Amygdala (tissue), 56 donors: ENCODE results near the gene SPACA7.

Experiments
- DNase-seq, 56 donors: peaks; one replicate each; lab custom pipeline; 2025; lab: John Stamatoyannopoulos, UW

Gene SPACA7

DNA sequence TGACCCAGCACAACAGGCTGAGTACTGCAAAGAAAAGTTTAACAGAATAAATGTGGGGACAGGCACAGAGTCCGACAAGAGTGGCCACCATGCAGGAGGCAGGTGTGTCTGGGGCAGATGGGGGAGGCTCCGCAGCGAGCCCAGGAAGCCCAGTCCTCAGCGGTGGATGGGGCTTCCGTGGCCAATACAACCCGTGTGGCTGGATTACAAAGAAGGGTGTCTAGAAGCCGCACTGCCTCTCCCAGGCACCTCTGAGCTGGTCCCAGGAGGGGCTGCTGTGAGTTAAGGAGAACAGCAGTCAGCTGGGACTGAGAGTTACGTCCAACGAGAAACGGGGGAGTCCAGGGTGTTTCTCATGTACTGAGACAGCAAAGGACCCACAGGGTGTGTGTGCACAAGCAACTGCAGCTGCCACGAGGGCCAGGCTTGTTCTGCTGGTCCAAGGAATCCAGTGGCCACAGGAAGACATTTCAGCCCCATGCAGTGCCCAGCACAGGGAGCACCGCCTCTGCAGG is 70.2 kb downstream of the SPACA7 start:
- DNase-seq: no peak

DNA sequence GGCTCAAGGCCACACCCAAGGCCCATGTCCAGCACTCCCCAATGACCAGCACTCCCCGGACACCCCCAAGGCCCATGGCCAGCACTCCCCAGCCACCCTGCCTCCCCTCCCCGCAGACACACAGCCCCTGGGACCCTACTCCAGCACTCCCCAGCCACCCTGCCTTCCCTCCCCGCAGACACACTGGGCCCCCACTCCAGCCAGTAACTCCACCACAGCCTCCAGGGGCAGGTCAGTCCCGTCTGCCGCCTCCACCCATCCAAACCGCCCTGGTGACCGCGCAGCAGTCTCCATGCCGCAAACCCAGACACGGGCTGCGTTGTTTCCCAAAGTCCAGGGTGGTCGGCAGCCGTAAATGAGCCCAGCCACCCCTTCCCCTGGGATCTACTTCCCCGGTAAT is 70.7 kb downstream of the SPACA7 start:
- no peak for DNase-seq

DNA sequence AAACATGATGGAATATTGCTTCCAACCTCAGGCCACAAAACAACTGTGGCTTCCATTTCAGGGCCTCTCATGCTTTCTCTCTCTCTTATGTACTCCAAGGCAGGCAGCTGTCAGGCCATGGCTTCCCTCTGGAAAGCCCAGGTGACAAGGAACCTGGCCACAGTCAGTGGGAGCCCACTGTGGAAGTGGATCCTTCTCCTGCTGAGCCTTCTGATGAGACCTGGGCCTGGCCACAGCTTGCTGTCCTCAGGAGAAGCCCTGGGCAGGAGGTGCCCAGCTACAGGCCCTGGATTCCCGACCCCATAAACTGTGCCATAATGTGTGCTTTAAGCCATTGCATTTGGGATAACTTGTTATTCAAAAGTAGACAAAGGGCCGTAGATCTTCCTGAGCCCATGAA is 71.2 kb downstream of the SPACA7 start:
- DNase-seq: no peak

DNA sequence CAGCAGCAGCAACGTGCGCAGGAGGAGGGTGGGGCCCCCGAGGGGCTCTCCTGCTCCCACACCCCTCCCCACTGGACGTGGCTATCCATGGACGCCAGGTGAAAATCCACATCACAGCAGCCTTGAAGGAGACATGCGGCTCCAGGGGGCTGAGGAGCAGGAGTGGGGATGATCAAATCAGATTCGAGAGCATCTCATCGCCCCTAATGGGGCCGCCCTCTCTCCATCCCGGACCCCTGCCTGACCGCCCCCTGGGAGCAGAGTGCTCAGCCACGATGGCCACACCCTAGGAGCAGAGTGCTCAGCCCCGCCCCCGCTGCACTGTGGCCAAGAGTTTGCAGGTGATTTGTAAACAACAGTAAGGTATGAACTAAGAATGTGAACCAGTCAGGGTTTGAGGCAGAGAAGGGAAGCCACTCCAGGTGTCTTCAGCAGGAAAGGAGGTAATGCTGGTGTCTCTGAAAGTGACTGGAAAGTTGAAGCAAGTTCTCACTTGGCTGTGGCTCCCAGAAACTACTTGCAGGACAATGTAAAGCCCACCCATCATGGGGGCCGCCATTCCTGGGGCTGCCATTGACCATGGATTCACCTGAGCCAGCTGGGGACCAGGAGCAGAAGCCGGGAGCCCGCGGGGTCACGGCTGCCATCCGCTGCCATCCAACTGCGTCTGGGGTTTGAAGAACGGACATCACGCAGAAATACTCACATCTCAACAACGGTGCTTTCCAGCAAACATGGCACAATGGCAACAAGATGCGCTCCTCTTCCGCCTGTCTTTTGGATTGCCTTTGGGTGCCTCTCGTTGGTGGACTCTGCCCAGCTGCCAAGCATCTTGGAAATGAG is 71.8 kb downstream of the SPACA7 start:
- no peak for DNase-seq

DNA sequence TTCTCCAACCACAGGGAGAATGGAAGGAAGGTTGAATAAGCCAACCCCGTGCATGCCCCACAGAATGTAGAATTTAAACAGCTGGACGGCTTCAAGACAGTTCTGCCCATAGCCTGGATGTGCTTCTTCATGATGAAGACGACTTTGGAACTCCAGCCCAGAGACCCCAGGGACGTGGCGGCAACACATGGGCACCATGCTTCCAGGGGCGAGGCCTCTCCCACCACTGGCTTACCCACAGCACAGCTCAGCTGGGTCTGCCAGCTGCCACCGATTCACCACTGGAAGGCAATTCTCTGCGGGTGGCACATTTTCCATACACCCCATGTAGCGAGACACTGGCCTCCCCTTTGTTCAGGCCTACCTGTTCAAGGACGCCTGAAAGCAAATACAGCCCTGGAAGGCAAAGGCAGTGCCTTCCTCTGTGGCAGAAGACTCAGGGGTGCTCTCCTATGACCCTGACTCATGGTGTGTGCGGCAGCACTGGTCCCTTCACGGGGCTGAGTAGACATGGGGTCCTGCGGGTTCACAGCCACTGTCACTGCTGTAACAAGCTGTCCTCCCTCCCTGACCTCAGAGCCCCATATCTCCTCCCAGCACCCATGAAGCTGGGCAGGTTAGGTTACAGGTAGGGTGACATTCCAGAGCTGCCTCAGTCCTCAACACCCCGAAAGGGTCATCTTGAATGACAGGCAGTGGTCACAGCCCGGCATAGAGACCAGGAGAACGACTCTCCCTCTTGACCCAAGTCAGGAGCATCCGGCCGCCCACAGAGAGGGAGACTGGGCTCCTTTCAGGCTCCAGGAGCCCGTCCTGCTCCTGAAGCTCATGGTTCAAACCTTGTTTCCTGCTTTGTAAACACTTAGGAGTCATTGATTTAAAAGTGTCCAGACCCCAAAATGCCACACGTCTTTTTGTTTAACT is 72.7 kb downstream of the SPACA7 start:
- no peak for DNase-seq

DNA sequence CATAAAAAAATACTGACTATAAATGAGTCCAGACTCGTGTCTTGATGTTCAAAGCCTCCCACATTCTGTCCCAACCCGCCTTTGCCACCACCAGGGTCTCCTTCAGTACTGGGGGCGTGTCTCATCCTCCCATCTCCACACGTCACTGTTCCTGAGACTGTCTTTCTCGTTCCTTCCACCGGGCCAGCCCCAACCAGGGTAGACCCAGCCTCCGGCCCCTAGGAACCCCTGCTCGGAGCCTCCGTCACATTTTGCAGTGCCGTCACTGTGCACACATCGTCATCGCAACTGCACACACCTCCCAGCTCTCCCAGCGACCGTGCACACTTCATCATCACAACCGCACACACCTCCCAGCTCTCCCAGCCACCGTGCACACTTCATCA is 73.4 kb downstream of the SPACA7 start:
- DNase-seq: no peak

DNA sequence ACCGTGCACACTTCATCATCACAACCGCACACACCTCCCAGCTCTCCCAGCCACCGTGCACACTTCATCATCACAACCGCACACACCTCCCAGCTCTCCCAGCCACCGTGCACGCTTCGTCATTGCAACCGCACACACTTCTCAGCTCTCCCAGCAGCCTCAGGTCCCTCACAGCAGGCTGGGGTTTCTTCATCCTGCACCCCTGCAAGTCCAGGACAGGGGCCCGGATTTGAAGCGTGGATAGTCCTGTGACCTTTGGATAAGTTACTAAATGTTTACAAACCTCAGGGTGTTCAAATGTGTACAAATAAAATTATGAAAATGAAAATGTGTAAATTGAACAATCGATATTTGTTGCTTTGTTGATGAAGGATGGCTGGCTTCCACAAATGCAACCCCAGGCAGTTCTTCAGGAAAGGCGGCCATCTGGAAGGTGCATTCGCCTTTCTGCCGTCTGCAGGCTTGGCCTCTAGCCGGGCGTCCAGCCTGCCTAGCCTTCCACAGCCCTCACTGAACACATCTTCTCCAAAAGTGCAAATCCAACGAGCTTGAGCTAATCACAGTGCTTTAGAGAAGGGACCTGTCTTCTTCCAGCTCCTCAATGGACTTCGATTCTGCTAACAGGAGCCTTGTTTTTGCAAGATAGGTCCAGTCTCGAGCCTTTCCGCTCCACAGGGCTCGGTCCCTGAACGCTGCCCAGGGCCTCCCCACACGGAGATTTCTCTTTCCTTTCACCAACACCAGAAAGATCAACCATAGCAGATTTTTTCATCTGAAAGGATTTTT is 74.2 kb downstream of the SPACA7 start:
- no peak for DNase-seq

DNA sequence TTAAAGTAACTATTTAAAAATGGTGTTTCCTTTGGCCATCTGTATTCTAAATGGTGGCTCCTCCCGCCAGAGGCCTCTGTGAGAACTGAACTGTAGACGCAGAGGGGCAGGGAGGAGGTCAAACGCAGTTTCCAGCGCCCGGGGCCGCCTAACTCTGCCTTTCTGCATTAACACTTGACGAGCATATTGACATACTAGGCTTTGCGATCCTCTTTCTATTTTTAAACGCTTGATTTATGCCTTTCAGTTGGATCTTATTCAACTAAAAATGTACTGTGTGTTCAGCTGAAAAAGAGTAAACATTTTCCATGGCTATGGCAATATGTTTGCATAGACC is 74.7 kb downstream of the SPACA7 start:
- DNase-seq: no peak

DNA sequence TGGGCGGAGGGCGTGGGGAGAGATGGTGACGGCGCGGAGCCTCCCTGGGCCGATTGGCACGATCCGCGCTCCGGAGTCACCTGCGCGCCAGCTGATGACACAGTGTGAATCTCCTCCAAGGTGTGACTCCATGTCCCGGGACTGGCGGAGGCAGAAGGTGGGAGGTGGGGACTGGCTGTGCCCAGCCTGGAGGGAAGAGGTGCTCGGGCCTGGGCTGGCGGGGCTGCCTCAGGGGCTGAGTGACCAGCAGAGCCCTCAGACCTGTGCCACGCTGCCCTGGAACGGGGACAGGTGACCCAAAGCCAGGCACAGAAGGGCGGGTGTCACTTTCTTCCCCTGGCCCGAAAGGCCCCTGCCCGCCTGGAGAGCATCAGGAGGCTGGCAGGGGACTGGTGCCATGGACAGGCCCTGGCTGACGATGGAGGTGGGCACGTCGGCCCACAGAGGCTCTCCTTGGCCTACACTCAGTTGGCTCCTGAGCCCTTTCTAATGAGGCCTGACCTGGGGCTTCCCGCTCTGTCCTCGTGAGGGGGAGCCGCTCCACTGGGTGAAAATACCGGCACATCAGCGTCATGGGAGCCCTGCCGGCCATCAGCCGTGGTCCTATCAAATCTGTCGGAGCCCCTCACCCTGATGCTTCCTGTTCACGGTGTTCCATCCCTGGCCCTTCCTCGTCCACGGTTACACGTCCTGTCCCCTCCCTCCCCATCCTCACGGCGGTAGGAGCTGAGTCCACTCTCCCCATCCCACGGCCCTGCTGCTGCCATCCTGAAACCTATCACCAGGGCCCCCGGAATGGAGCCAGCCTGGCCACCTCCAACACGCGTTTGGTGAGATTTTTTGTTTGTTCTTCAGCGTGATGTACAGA is 75.6 kb downstream of the SPACA7 start:
- DNase-seq: no peak

DNA sequence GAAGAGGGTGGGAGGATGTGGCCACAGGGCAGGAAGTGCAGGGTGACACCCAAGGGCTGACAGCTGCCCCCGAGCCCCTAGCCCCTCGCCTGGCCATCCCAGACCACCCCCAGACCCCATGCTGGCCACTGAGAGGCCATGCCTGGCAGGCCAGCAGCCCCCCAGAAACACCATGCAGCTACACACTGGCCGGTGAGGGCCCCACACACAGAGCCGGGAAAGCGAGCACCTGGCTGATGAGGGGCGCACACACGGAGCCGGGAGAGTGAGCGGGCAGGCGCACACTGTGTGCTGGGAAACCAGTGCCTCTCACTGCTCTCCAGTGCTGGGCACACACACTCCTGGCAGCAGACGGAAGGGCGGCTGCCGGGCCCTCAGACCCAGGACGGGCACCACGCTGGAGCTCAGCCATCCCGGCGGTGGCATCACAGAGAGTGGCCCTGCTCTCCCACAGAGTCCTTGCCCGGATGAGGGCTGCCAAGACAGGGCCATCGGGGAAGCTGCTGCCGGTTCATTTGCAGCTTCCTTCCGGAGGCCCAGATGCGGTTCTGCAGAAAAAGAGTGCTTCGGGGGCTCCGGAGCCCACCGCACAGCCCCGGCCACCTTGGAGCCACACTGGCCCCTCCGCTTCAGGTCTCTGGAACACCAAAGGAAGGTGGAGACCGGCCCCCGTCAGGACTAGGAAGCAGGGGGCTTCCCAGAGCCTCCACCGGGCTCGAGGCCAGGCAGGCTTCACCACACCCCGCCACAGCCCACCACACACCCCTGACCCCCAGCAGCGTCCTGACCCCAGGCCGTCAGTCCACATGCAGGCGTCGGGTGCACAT is 76.4 kb downstream of the SPACA7 start:
- no peak for DNase-seq

DNA sequence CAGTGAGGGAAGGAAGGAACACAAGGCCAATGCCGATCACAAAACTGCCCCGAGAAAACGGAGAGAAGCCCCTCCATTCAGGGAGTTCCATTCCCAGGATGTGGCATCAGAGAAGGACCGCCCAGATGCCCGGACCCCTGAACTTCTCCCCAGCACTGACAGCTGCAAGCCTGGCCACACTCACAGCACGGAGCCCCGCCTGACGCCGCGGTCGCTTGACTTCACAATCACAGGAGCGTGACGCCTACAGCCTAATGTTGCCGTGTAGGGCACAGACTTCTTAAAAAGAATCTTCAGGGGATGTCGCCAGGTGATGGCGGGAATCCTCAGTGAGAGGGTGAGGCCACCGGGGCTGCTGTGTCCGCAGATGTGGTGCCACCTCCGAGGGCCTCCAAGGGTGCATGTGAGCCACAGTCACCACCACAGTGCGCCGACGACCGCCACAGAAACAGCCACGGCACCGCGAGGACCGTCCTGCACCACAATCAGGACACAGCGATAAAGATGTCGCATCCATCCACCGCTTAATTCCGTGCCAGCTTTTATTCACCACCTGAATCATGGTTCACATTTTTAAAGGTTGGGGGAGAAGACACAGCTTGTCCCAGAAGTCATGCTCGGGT is 77.2 kb downstream of the SPACA7 start:
- no peak for DNase-seq

DNA sequence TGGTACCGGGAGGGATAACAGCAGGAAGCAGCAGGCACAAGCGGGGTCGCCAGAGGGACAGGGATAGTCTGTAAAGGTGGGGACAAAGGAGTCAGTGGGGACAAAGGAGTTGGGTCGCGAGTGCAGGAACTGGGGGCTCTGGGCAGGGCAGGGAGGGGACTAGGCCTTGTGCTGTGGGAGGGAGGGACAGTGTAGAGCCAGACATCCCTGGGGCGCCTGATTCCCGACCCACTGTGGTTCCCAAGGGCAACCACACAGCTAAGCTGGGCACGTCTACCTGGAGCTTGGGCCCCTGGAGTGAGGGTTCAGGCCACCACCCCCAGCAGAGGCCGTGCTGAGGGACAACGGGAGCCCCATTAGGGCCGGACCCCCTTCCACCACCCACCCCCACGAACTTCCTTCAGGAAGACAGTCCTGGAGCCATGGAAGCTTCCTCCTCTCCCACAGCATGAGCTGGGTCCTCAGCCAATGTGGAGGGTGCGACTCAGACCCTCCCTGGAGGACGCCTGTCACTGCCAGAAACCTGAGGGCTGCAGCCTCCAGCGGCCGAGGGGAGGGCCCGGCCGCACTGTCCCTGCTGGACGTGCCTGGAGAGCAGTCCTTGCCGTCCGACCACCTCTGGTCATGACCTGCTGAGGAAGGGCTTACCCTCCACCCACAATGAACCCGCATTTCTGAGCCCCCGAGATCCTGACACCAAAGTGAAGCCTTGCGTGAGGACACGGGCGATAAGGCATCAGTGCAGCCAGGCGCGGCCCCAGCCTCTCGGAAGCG is 77.9 kb downstream of the SPACA7 start:
- no peak for DNase-seq

DNA sequence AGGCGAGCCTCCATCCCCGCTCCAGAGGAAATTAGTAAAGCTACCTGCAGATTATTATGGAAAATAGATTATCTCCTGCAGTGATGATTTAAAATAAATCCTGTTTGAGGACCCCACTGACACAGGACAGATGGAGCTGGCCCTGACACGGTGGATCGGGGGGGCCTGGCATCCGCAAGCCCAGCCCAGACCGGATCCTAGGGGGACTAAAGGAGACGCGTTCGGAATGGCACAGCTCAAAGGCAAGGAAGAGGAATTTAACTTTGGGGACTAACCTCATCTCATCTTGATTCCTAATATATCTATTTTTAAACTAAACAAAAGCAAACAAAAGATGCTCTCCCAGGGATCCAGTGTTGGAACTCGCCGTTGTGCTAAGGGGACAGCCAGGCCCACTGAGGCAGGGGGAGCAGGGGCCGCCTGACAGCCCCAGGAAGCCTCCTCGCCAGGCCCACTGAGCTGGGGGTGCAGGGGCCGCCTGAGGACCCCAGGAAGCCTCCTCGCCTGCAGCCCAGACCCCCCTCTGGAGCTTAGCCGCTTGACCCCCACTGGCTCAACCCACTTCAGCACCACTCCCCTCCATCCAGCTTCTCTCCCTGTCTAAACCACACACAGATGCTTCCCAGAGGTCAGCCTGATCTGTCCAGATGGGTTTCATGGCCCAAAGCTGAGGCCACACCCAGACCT is 78.6 kb downstream of the SPACA7 start:
- no peak for DNase-seq

DNA sequence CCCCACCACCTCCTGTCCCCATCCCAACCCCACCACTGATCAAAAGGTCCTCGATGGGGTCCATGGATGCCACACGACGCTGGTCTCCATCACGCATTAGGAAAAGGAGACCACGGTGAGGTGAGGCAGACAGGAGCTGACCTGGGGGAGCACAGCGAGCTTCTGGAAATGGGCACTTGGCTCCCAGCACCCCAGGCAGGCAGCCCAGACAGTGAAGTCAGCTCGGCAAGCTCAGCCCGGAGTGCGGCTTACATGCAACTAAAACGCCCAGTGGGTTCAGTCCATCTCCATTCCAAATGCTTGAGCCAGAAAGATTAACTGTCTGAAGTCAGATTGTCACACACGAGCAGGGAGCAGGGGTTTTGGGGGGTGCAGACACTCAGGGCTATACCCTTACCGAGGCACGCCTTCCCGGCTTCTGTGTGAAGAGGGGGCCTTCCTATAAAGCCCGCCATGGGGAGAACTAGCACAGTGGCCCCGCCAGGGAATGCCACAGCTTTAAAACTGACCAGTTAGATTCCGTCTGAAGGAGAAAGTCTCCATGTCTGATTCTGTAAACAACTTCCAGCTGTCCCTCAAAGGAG is 79.4 kb downstream of the SPACA7 start:
- no peak for DNase-seq

DNA sequence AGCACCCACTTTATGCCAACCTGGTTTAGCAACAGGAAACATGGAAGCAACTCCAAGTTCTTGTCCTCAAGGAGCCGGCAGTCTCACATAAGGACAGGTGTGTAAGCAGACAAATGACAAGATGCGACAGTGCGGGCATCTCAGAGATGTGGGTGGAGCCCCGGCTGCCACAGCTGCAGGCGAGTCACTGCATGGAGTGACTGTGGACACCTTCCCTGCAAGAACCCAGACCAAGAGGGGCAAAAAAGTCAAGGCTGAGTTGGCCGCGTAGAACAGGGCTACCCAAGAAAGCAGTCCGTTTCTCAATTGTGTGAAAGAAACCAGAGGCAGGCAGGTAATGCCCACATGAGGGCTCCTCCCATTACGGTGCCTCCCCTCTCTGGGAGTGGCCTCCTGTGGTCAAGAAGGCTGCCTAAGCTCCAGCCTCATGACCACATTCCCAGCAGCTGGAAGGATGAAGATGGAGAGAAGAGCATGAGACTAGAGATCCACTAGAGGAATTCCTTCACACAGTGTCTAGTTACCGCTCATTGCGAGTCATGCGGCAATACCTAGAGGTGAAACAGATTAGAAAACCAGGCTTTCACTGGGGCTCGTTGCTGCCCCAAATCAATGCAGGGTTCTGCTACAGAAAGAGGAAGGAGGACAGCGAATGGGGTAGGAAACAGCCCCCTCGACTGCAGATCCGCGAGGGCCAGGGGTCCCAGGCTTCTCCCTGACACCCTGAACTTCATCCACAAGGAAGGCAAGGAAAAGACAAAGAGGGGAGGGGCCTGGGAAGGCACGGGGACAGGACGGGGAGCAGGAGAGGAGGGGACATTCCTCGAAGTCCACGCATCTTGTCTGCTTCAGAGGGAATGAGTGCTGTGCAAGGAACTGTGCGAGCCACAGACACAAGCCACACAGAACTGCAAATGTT is 80.2 kb downstream of the SPACA7 start:
- no peak for DNase-seq

DNA sequence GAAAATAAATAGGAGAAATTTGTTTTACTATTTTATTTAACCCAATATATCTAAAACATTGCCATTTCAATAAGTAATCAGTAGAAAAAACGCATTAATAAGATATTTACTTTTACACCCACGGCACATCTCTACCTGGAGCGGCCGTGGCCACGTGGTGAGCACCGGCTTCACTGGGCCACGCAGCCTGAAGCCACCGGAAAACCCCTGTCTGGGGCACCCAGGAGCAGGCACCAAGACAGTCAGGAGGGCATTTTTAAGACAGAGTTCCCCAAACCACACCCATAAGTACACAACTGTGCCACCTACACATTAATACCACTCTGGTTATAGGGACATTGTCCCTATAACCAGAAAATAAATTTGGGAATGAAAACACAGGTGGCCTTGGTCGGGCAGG is 80.9 kb downstream of the SPACA7 start:
- no peak for DNase-seq
